Endothelial cell (in vitro differentiated cells): ENCODE measurements around the gene GMCL2. TPM values are rescaled to one million over a fixed set of nuclear protein-coding genes. Genes with fewer than 3 reads are reported as not detected.
"Not testable (repeated sequence)": the region's sequence is repeated elsewhere in the genome, so short reads cannot be mapped to it uniquely, and the experiment has no call there.

Source experiments
- DNase-seq: peaks from one replicate; pipeline ENCODE4 v3.0.0; 2021; ENCODE audit warnings: low spot score
- H3K27ac Mint-ChIP-seq: one replicate; pipeline ENCODE4 v1.8.0; 2021; ENCODE audit warnings: mixed read lengths, inconsistent platforms; ENCODE audit not compliant: unreplicated experiment
- H3K27me3 Mint-ChIP-seq: one replicate; pipeline ENCODE4 v1.8.0; 2021; ENCODE audit warnings: mild to moderate bottlenecking, moderate library complexity, mixed read lengths, inconsistent platforms; ENCODE audit not compliant: unreplicated experiment
- H3K36me3 Mint-ChIP-seq: one replicate; pipeline ENCODE4 v1.8.0; 2021; ENCODE audit warnings: mild to moderate bottlenecking, low read depth, mixed read lengths, inconsistent platforms; ENCODE audit not compliant: unreplicated experiment
- H3K4me1 Mint-ChIP-seq: one replicate; pipeline ENCODE4 v1.8.0; 2021; ENCODE audit warnings: mild to moderate bottlenecking, mixed read lengths, inconsistent platforms; ENCODE audit not compliant: unreplicated experiment
- H3K4me3 Mint-ChIP-seq: one replicate; pipeline ENCODE4 v1.8.0; 2021; ENCODE audit warnings: mild to moderate bottlenecking, mixed read lengths, inconsistent platforms; ENCODE audit not compliant: unreplicated experiment
- H3K9me3 Mint-ChIP-seq: one replicate; pipeline ENCODE4 v1.8.0; 2021; ENCODE audit warnings: mixed read lengths, inconsistent platforms; ENCODE audit not compliant: unreplicated experiment
- total RNA-seq: library from RNA; stranded (reverse); fragmentation: NEBNext Ultra II Directional; extraction: Animal tissue kit (Norgen Biotek cat#: 25700); gene quantifications from one replicate; pipeline ENCODE4 v1.2.1, GENCODE V29; 2021; ENCODE audit not compliant: unreplicated experiment
- TF ChIP-seq, protein P1 (sequence below): fragments of 200-600 bp; sonication (generic); IDR thresholded peaks from one replicate; pipeline ENCODE4 v1.5.0; 2021; ENCODE audit warnings: antibody characterized with exemption; ENCODE audit not compliant: unreplicated experiment

GMCL2 gene
- total RNA-seq, 1 donor from 2014 or later = not detected

DNA sequence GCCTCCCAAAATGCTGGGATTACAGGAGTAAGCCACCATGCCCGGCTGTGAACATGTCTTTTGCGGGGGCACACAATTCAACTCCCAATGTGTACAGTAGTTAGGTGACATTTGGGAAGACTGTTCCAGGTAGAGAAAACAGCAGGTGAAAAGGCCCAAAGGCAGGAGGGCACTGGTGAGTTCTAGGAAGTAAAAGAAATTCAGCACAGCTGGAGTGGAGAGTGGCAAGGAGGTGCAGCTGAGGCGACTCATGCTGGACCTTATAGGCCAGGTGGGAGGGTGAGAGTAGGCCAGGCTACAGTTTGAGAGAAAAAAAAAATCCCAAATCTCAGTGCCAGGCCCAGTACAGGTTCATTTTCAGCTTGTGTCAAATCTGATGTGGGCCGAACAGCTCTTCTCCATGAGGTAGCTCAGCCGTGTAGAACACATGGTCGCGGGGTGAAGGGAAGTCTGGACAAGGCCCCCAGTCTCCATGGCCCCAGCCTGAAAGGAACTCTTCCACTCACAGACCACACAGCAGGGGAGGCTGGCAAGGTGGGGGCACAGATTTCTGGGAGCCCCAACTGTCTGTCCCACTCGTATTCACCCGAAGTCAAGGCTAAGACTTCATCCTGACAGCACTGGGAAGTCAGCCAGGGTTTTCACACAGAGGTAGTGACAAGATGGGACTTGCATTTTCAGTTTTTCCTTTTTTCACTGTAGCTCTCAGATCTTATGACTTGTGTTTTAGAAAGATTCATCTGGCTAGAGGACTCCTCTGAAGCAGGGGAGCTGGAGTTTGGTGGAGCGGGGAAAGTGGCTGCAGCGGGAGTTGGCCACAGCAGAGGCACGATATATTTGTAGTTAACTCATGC lies 12.6 kb upstream of the GMCL2 start:
- no peak overlapping the region for H3K27ac Mint-ChIP-seq
- H3K36me3 Mint-ChIP-seq = peaks cover 3% of the 10 kb centered on the region
- peaks cover 14% of the 10 kb centered on the region for H3K27me3 Mint-ChIP-seq
- H3K9me3 Mint-ChIP-seq = no peaks in the 10 kb centered on the region
- TF ChIP-seq, protein P1, sequence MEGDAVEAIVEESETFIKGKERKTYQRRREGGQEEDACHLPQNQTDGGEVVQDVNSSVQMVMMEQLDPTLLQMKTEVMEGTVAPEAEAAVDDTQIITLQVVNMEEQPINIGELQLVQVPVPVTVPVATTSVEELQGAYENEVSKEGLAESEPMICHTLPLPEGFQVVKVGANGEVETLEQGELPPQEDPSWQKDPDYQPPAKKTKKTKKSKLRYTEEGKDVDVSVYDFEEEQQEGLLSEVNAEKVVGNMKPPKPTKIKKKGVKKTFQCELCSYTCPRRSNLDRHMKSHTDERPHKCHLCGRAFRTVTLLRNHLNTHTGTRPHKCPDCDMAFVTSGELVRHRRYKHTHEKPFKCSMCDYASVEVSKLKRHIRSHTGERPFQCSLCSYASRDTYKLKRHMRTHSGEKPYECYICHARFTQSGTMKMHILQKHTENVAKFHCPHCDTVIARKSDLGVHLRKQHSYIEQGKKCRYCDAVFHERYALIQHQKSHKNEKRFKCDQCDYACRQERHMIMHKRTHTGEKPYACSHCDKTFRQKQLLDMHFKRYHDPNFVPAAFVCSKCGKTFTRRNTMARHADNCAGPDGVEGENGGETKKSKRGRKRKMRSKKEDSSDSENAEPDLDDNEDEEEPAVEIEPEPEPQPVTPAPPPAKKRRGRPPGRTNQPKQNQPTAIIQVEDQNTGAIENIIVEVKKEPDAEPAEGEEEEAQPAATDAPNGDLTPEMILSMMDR = no peak
- DNase-seq = no peak
- H3K4me3 Mint-ChIP-seq = no peak overlapping the region
- H3K4me1 Mint-ChIP-seq = peaks cover 8% of the 10 kb centered on the region

DNA sequence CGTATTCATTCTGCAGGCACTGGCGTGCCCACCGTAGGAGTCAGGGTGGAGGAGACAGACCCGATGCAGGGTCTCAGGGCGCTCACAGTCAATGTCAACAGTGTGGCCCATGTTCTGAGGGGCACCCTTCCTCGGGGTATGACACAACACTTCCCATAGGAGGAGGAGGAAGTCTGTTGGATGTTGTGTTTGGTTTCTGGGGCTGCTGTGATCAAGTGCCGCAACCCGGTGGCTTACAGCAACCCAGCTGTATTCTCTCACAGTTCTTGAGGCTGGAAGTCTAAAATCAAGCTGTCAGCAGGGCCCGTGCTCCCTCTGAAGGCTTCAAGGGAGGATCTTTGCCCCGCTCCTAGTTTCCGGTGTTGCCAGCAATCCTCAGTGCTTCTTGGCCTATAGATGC lies 11.5 kb upstream of the GMCL2 start:
- DNase-seq = no peak
- TF ChIP-seq, protein P1 = no peak

DNA sequence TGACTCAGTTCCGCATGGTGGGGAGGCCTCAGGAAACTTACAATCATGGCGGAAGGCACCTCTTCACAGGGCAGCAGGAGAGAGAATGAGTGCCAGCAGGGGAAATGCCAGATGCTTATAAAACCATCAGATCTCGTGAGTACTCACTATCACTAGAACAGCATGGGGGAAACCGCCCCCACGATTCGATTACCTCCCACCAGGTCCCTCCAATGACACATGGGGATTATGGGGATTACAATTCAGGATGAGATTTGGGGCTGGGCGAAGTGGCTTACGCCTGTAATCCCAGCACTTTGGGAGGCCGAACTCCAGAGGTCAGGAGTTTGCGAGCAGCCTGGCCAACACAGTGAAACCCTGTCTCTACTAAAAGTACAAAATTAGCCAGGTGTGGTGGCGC lies 11.0 kb upstream of the GMCL2 start:
- not testable (repeated sequence) for H3K9me3 Mint-ChIP-seq, H3K27ac Mint-ChIP-seq, H3K27me3 Mint-ChIP-seq, H3K4me3 Mint-ChIP-seq, H3K36me3 Mint-ChIP-seq, DNase-seq
- peaks cover 16% of the 10 kb centered on the region for H3K4me1 Mint-ChIP-seq

More for the DNA sequence above, 11.5 kb upstream of the GMCL2 start:
- no peaks in the 10 kb centered on the region for H3K9me3 Mint-ChIP-seq
- H3K27ac Mint-ChIP-seq = no peak overlapping the region
- H3K4me3 Mint-ChIP-seq = no peak overlapping the region
- peaks cover 12% of the 10 kb centered on the region for H3K4me1 Mint-ChIP-seq
- no peaks in the 10 kb centered on the region for H3K36me3 Mint-ChIP-seq
- peaks cover 10% of the 10 kb centered on the region for H3K27me3 Mint-ChIP-seq

DNA sequence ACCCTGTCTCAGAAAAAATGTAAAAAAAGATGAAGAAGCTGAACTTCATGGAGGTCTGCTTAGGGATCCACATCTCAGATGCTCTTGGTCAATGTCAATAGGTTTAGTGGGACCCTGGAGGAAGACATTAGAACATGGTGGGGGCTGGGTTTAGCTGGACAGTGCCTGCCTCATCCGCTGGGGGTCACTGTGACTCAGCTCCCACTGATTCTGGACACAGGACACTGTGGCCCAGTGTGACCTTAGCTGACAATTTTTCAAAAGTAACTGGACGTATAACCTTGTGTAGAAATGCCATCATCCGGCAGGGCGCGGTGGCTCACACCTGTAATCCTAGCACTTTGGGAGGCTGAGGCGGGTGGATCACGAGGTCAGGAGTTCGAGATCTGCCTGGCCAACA lies 9.8 kb upstream of the GMCL2 start:
- Mint-ChIP-seq H3K4me3 (no peak overlapping the region), H3K27me3 (peaks cover 4% of the 10 kb centered on the region), H3K9me3 (no peaks in the 10 kb centered on the region), H3K4me1 (peaks cover 14% of the 10 kb centered on the region), H3K27ac (no peak overlapping the region), H3K36me3 (peaks cover 3% of the 10 kb centered on the region)
- TF ChIP-seq, protein P1 = peak; percentile 52
- DNase-seq = peak; percentile 55

DNA sequence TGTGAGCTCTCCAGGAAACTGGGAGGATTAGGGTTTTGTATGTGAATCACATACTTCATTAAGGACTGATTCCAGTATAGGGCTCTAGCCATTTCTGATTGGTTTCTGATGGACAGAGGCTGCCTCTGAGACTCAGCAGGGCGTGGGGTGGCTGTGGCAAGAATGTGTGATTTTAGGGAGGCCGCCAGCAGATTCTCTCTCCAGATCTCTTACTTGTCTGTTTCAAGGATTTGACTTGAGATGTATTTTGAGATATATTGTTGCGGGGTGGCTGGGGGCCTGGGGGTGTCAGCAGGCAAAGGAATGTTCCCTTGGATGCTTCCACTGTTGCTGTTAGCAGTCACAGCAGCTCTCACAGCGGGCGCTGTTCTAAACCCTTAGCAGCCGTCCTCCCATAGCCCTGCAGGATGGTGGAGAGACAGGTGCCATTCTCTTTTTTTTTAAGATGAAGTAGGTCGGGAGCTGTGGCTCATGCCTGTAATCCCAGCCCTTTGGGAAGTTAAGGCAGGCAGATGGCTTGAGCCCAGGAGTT lies 9.2 kb upstream of the GMCL2 start:
- DNase-seq = no peak
- peaks cover 3% of the 10 kb centered on the region for H3K27me3 Mint-ChIP-seq
- TF ChIP-seq, protein P1 = no peak
- peaks cover 3% of the 10 kb centered on the region for H3K36me3 Mint-ChIP-seq
- H3K4me1 Mint-ChIP-seq = peaks cover 12% of the 10 kb centered on the region
- H3K27ac Mint-ChIP-seq = no peak overlapping the region
- no peak overlapping the region for H3K4me3 Mint-ChIP-seq
- H3K9me3 Mint-ChIP-seq = no peaks in the 10 kb centered on the region
